Smooth muscle cell (in vitro differentiated cells): Measurements from ENCODE around the gene ARHGEF38. TPM values are rescaled to one million over a fixed set of nuclear protein-coding genes. Genes with fewer than 3 reads are reported as not detected.

Experiments used
- DNase-seq: peaks from one replicate; lab custom pipeline; 2025; ENCODE audit not compliant: unreplicated experiment; lab: John Stamatoyannopoulos, UW
- H2AFZ ChIP-seq: fragments of 200-600 bp; sonication (generic); 2 replicates; pipeline ENCODE4 v1.6.0; 2016; ENCODE audit warnings: antibody characterized with exemption, low read depth, mild to moderate bottlenecking
- H3F3A ChIP-seq: fragments of 200-600 bp; sonication (generic); 2 replicates; pipeline ENCODE4 v1.6.0; 2017; ENCODE audit warnings: antibody characterized with exemption, low read depth
- H3K27ac ChIP-seq: fragments of 200-600 bp; sonication (generic); 2 replicates; pipeline ENCODE4 v1.5.1; 2016; ENCODE audit warnings: low read depth, mild to moderate bottlenecking
- H3K27me3 ChIP-seq: fragments of 200-600 bp; sonication (generic); 2 replicates; pipeline ENCODE4 v1.6.1; 2016; ENCODE audit warnings: low read depth, mild to moderate bottlenecking
- H3K36me3 ChIP-seq: fragments of 200-600 bp; sonication (generic); 2 replicates; pipeline ENCODE4 v1.5.1; 2016; ENCODE audit warnings: low read depth
- H3K4me1 ChIP-seq: fragments of 200-600 bp; sonication (generic); 2 replicates; pipeline ENCODE4 v1.5.1; 2016; ENCODE audit warnings: low read depth
- H3K4me2 ChIP-seq: fragments of 200-600 bp; sonication (generic); 2 replicates; pipeline ENCODE4 v1.6.0; 2016; ENCODE audit warnings: mild to moderate bottlenecking
- H3K4me3 ChIP-seq: fragments of 200-600 bp; sonication (generic); 2 replicates; pipeline ENCODE4 v1.5.1; 2016; ENCODE audit warnings: mild to moderate bottlenecking
- H3K79me2 ChIP-seq: fragments of 200-600 bp; sonication (generic); 2 replicates; pipeline ENCODE4 v1.6.0; 2016; ENCODE audit warnings: low read depth, mild to moderate bottlenecking
- H3K9ac ChIP-seq: fragments of 200-600 bp; sonication (generic); 2 replicates; pipeline ENCODE4 v1.6.0; 2016; ENCODE audit warnings: low read depth
- H3K9me3 ChIP-seq: fragments of 200-600 bp; sonication (generic); replicated peaks from 2 replicates; pipeline ENCODE4 v1.5.1; 2016; ENCODE audit warnings: low read depth
- H4K20me1 ChIP-seq: fragments of 200-600 bp; sonication (generic); 2 replicates; pipeline ENCODE4 v1.6.0; 2016; ENCODE audit warnings: low read depth
- CTCF ChIP-seq: fragments of 200-600 bp; sonication (generic); IDR thresholded peaks from 2 replicates; pipeline ENCODE4 v1.5.1; 2017; ENCODE audit warnings: borderline replicate concordance, mild to moderate bottlenecking, antibody characterized with exemption; ENCODE audit not compliant: insufficient read depth, poor library complexity, severe bottlenecking
- WGBS: methylation state at CpG from one replicate; pipeline ENCODE4 v1.1.7; 2016; ENCODE audit warnings: low lambda C conversion rate; 5-methylcytosine and 5-hydroxymethylcytosine counted together
- polyA plus RNA-seq: library from polyadenylated mRNA; unstranded; fragments of >200 nt; fragmentation: Nextera tagmentation; extraction: Ambion mirVana; gene quantifications from 2 replicates; pipeline ENCODE4 v1.2.1, GENCODE V29; 2016
- total RNA-seq: library from RNA; depleted of rRNA; stranded (reverse); fragments of >200 nt; gene quantifications from 2 replicates; pipeline ENCODE4 v1.2.3, GENCODE V29; 2014

The ARHGEF38 gene
- total and polyA plus RNA-seq, 2 experiments from 2014 or later: 0.24 TPM; not detected in 1

DNA sequence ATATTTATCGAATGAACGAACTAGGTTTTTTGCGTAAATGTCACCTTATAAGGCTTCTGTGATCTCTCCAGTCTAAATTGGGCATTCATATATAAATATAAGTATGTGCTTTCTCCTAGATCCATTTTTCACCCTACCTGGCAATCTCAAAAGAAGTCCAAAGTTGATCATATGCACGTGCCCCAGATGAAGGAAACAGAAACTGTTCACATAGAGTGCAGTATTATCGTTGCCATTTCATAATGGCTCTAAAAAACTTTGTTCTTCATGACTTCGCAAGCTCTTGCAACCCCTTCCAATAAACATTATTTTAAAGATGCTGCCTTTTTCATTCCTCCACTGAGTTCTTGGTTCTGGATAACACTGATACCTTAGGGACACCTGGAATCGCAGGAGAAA lies 155.4 kb downstream of the ARHGEF38 start:
- no peak for TF ChIP-seq CTCF
- H3K9ac ChIP-seq: peak overlapping the region; percentile 90
- DNase-seq: no peak
- peaks cover 59% of the 10 kb centered on the region for H3K79me2 ChIP-seq
- H3K36me3 ChIP-seq: no peaks in the 10 kb centered on the region
- peak overlapping the region; percentile 84 for H3K4me3 ChIP-seq
- WGBS: 43% methylated on average over 7 of the region's 7 CpGs
- H3K27me3 ChIP-seq: no peaks in the 10 kb centered on the region
- no peaks in the 10 kb centered on the region for H3F3A ChIP-seq
- H4K20me1 ChIP-seq: peaks cover under 1% of the 10 kb centered on the region
- H3K27ac ChIP-seq: peak overlapping the region; percentile 84
- H3K4me1 ChIP-seq: peaks cover 17% of the 10 kb centered on the region
- H3K9me3 ChIP-seq: no peaks in the 10 kb centered on the region
- peak overlapping the region; percentile 96 for H3K4me2 ChIP-seq
- peak overlapping the region; percentile 95 for H2AFZ ChIP-seq

- H3K4me3 ChIP-seq: peak within 1 kb of the TSS; percentile 84
- H3K27ac ChIP-seq: peak within 1 kb of the TSS; percentile 84
- peak within 1 kb of the TSS; percentile 90 for H3K9ac ChIP-seq
- no peak for TF ChIP-seq CTCF
- H3K36me3 ChIP-seq: no peaks in the 10 kb centered on the region
- no peaks in the 10 kb centered on the region for H4K20me1 ChIP-seq
- H3F3A ChIP-seq: no peaks in the 10 kb centered on the region
- peak; percentile 74 for DNase-seq
- H3K9me3 ChIP-seq: no peaks in the 10 kb centered on the region
- H2AFZ ChIP-seq: peak within 1 kb of the TSS; percentile 95
- H3K4me2 ChIP-seq: peak within 1 kb of the TSS; percentile 96
- under 1% methylated on average over 62 of the region's 63 CpGs for WGBS
- peaks cover 17% of the 10 kb centered on the region for H3K4me1 ChIP-seq
- H3K27me3 ChIP-seq: no peaks in the 10 kb centered on the region
- H3K79me2 ChIP-seq: peaks cover 59% of the 10 kb centered on the region
Measured at GRCh38 chr4:105708181-105709080, 156.0 kb downstream of the ARHGEF38 start, which contains the start of the genes GSTCD and INTS12. GSTCD (plus strand) TSS chr4:105708784; CDS start chr4:105717614, 8,830 bp downstream. INTS12 (minus strand) TSS chr4:105708689; CDS start chr4:105700005, 8,684 bp downstream.

DNA sequence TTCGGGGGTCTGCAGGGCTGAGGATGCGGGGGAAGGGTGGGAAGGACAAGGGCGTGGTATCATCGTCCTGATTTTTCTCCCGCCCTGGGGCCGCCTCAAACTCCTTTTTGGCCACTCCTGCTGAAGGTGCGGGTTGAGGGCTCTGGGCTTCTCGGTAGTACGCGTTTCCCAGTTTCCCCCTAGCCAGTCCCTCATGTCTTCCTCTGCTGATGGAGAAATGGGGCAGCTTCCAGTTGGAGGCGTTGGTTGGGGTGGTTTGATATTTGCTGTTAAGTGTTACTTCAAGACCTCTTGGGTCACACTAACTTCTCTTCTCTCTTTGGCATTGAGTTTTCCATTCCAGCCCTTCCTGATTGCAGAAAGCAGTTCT lies 156.6 kb downstream of the ARHGEF38 start:
- H3K4me2 ChIP-seq: peak overlapping the region; percentile 96
- no peak for DNase-seq
- H3K9me3 ChIP-seq: no peaks in the 10 kb centered on the region
- TF ChIP-seq CTCF: no peak
- peaks cover 59% of the 10 kb centered on the region for H3K79me2 ChIP-seq
- peak overlapping the region; percentile 95 for H2AFZ ChIP-seq
- H3K4me1 ChIP-seq: peaks cover 17% of the 10 kb centered on the region
- H3K27me3 ChIP-seq: no peaks in the 10 kb centered on the region
- no peaks in the 10 kb centered on the region for H3K36me3 ChIP-seq
- H3K9ac ChIP-seq: peak overlapping the region; percentile 90
- no peaks in the 10 kb centered on the region for H4K20me1 ChIP-seq
- H3F3A ChIP-seq: no peaks in the 10 kb centered on the region
- peak overlapping the region; percentile 84 for H3K4me3 ChIP-seq
- 0% methylated on average over 11 of the region's 11 CpGs for WGBS
- H3K27ac ChIP-seq: peak overlapping the region; percentile 84
